ENCODE data around the gene CHDH. TPM values are rescaled to one million over a fixed set of nuclear protein-coding genes. Genes with fewer than 3 reads are reported as not detected.
A peak's percentile ranks its signal among the peaks of the same experiment; 100 is the strongest.

CHDH gene
- total RNA-seq, 3 donors from 2014 or later = 16.5 to 24.1 (median 22.1) TPM

GRCh38 chr3:53845881-53846133 lies 412 bp downstream of the CHDH start:
- intact Hi-C loops (cut with DNase I, micrococcal nuclease) = no loop called here

GRCh38 chr3:53845103-53845880 lies 927 bp downstream of the CHDH start:
- no peak for TF ChIP-seq CTCF (IDR thresholded peaks at IDR 0.05)
- peak; percentile 36 for ATAC-seq

More at GRCh38 chr3:53845881-53846133, 412 bp downstream of the CHDH start:
- no peak for ATAC-seq
- peaks cover 30% of the 10 kb centered on the region for H3K4me1 ChIP-seq (ENCODE audit: low read depth)
- H3K9me3 ChIP-seq = no peaks in the 10 kb centered on the region
- no peak for DNase-seq
- no peaks in the 10 kb centered on the region for H3K36me3 ChIP-seq (ENCODE audit: low read depth)
- TF ChIP-seq CTCF (IDR thresholded peaks at IDR 0.05) = no peak
- peak overlapping the region; percentile 56 for H3K4me3 ChIP-seq

GRCh38 chr3:53844262-53845102 lies 1.7 kb downstream of the CHDH start:
- intact Hi-C loops (cut with DNase I, micrococcal nuclease) = no loop called here
- no peaks in the 10 kb centered on the region for H3K9me3 ChIP-seq
- DNase-seq (peak in 2 of 3 donors; percentile 54 to 58), ATAC-seq (peak; percentile 34)
- H3K4me3 ChIP-seq = no peak overlapping the region
- TF ChIP-seq CTCF (IDR thresholded peaks at IDR 0.05) = no peak
- no peaks in the 10 kb centered on the region for H3K36me3 ChIP-seq (ENCODE audit: low read depth)
- H3K4me1 ChIP-seq (ENCODE audit: low read depth) = peaks cover 30% of the 10 kb centered on the region

More at GRCh38 chr3:53845103-53845880, 927 bp downstream of the CHDH start:
- H3K4me3 ChIP-seq = peak overlapping the region; percentile 56
- peak in 2 of 3 donors; percentile 68 to 73 for DNase-seq
- H3K36me3 ChIP-seq (ENCODE audit: low read depth) = no peaks in the 10 kb centered on the region
- no peaks in the 10 kb centered on the region for H3K9me3 ChIP-seq
- peaks cover 30% of the 10 kb centered on the region for H3K4me1 ChIP-seq (ENCODE audit: low read depth)
- intact Hi-C loops (cut with DNase I, micrococcal nuclease) = no loop called here

- Histone ChIP-seq H3K36me3 (ENCODE audit: low read depth) (no peaks in the 10 kb centered on the region), H3K4me3 (no peak overlapping the region), H3K4me1 (ENCODE audit: low read depth) (peaks cover 30% of the 10 kb centered on the region), H3K9me3 (no peaks in the 10 kb centered on the region)
- no peak for TF ChIP-seq CTCF (IDR thresholded peaks at IDR 0.05)
- intact Hi-C loops (cut with DNase I, micrococcal nuclease) = no loop called here
- peak in 2 of 3 donors; percentile 35 to 53 for DNase-seq
- ATAC-seq = no peak
Measured at GRCh38 chr3:53843195-53844177, 2.7 kb downstream of the CHDH start.

Data from mucosa of descending colon (tissue), 3 donors.